Karpas-422 (cell line): Measurements from ENCODE around the gene ATP5MK. TPM values are rescaled to one million over a fixed set of nuclear protein-coding genes. Genes with fewer than 3 reads are reported as not detected.
"Not testable (repeated sequence)": the region's sequence is repeated elsewhere in the genome, so short reads cannot be mapped to it uniquely, and the experiment has no call there.

Experiments used
- DNase-seq: peaks from one replicate; pipeline ENCODE4 v3.0.0-alpha.2; 2015
- H2AFZ ChIP-seq: fragments of 200-600 bp; sonication (generic); 2 replicates; pipeline ENCODE4 v1.6.1; 2014; ENCODE audit warnings: antibody characterized with exemption, low read length, mixed read lengths
- H3K27ac ChIP-seq: fragments of 200-600 bp; sonication (generic); 2 replicates; pipeline ENCODE4 v1.5.1; 2014; ENCODE audit warnings: mild to moderate bottlenecking, low read length, moderate library complexity
- H3K27me3 ChIP-seq: fragments of 200-600 bp; sonication (generic); 2 replicates; pipeline ENCODE4 v1.6.1; 2014; ENCODE audit warnings: low read length, mixed read lengths
- H3K36me3 ChIP-seq: fragments of 200-600 bp; sonication (generic); 2 replicates; pipeline ENCODE4 v1.6.1; 2014; ENCODE audit warnings: low read length, mixed read lengths; ENCODE audit not compliant: insufficient read depth
- H3K4me1 ChIP-seq: fragments of 200-600 bp; sonication (generic); 2 replicates; pipeline ENCODE4 v1.6.1; 2014; ENCODE audit warnings: mild to moderate bottlenecking, low read length, mixed read lengths
- H3K4me2 ChIP-seq: fragments of 200-600 bp; sonication (generic); 2 replicates; pipeline ENCODE4 v1.6.1; 2014; ENCODE audit warnings: low read length, low read depth, mild to moderate bottlenecking; ENCODE audit not compliant: poor library complexity, severe bottlenecking
- H3K4me3 ChIP-seq: fragments of 200-600 bp; sonication (generic); 2 replicates; pipeline ENCODE4 v1.5.1; 2014; ENCODE audit warnings: mild to moderate bottlenecking, antibody characterized with exemption, low read length, mixed read lengths
- H3K79me2 ChIP-seq: fragments of 200-600 bp; sonication (generic); 2 replicates; pipeline ENCODE4 v1.6.1; 2014; ENCODE audit warnings: mild to moderate bottlenecking, low read length, mixed read lengths
- H3K9ac ChIP-seq: fragments of 200-600 bp; sonication (generic); 2 replicates; pipeline ENCODE4 v1.6.0; 2014; ENCODE audit warnings: low read length
- H3K9me2 ChIP-seq: fragments of 200-600 bp; sonication (generic), shearing (Covaris generic); replicated peaks from 2 replicates; pipeline ENCODE4 v1.6.0; 2014; ENCODE audit warnings: mild to moderate bottlenecking, low read length, moderate library complexity; ENCODE audit not compliant: insufficient read depth
- H3K9me3 ChIP-seq: fragments of 300-700, 200-600 bp; sonication (generic); 2 replicates; pipeline ENCODE4 v1.6.1; 2014; ENCODE audit warnings: low read length, mixed read lengths
- H4K20me1 ChIP-seq: fragments of 200-600 bp; sonication (generic); 2 replicates; pipeline ENCODE4 v1.6.1; 2014; ENCODE audit warnings: mild to moderate bottlenecking, antibody characterized with exemption, low read length, low read depth; ENCODE audit not compliant: insufficient read depth
- total RNA-seq: library from RNA; depleted of rRNA; stranded (reverse); fragments of >200 nt; shearing (Covaris generic); gene quantifications from 2 replicates; pipeline ENCODE4 v1.2.3, GENCODE V29; 2014; ENCODE audit warnings: low replicate concordance

ATP5MK gene
- total RNA-seq, 1 experiment from 2014 or later, result 315 TPM

DNA sequence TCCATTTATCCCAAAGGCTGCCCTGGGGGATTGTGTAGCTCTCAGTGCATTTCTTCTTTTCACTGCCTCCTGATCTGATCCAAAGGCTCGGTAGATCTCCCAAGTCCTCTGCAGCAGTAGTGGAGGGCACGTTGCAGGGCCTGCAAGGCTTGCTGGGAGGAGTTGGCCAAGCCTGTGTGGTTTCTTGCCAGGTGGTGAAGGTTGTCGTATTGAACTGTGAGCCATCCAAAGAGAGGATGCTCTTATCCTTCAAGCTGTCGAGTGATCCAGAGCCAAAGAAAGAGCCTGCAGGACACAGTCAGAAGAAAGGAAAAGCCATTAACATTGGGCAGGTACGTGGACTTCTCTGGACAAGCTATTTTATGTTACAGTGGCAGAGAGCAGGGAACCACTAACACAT lies 21.3 kb upstream of the ATP5MK start:
- Histone ChIP-seq H4K20me1 (no peaks in the 10 kb centered on the region), H3K4me1 (no peaks in the 10 kb centered on the region), H3K9me2 (no peaks in the 10 kb centered on the region), H3K4me3 (no peak overlapping the region), H3K9ac (no peak overlapping the region), H3K4me2 (no peak overlapping the region), H3K79me2 (peaks cover 6% of the 10 kb centered on the region; the same call in 1 of the 2 replicates), H3K36me3 (peaks cover 67% of the 10 kb centered on the region), H3K27ac (no peak overlapping the region), H2AFZ (no peak overlapping the region), H3K9me3 (no peaks in the 10 kb centered on the region), H3K27me3 (no peaks in the 10 kb centered on the region)
- DNase-seq, result no peak

DNA sequence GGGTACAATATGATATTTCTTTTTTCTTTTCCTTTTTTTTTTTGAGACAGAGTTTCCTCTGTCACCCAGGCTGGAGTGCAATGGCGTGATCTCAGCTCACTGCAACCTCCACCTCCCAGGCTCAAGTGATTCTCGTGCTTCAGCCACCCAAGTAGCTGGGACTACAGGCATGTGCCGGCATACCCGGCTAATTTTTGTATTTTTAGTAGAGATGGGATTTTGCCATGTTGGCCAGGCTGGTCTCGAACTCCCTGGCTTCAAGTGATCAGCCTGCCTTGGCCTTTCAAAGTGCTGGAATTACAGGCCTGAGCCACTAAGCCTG lies 20.8 kb upstream of the ATP5MK start:
- H3K79me2 ChIP-seq, result not testable (repeated sequence)

DNA sequence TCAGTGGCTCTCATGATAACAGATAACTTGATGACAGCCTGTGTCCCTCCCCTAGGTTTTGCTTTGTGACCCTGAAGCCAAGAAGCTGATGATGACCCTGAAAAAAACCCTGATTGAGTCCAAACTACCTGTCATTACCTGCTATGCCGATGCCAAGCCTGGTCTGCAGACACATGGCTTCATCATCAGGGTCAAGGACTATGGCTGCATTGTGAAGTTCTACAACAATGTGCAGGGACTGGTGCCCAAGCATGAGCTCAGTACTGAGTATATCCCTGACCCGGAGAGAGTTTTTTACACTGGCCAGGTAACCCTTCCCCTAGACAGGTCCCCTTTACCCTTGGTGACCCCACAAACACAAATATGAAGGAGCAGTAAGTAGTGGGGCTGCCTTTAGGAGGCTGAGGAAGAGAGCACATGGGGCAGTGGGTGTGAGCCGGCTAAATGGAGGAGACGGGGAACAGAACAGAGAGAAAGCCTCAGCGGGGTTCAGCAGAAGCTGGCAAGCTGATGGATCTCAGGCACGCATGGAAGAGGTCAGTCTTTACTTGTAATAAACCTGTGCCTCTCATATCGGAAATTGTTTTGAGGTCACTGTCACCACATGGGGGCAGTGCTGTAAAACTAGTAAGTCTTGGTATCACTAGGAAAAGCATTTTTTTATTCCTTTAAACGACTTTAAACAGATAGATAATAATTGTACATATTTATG lies 20.3 kb upstream of the ATP5MK start:
- Histone ChIP-seq H3K4me2 (no peak overlapping the region), H3K4me3 (no peak overlapping the region), H2AFZ (no peak overlapping the region), H3K27ac (no peak overlapping the region), H3K9me3 (no peaks in the 10 kb centered on the region), H3K36me3 (peaks cover 63% of the 10 kb centered on the region; the same call in 1 of the 2 replicates), H3K27me3 (no peaks in the 10 kb centered on the region), H3K9me2 (no peaks in the 10 kb centered on the region), H3K79me2 (peaks cover 6% of the 10 kb centered on the region; the same call in 1 of the 2 replicates), H3K9ac (no peak overlapping the region), H4K20me1 (no peaks in the 10 kb centered on the region), H3K4me1 (no peaks in the 10 kb centered on the region)
- peak; percentile 83 for DNase-seq

More for the DNA sequence above, 20.8 kb upstream of the ATP5MK start:
- H2AFZ ChIP-seq, DNase-seq, H3K27me3 ChIP-seq, H3K27ac ChIP-seq, H3K9me3 ChIP-seq, H3K9ac ChIP-seq, H3K4me2 ChIP-seq, H3K9me2 ChIP-seq, H3K4me3 ChIP-seq, H3K4me1 ChIP-seq, H4K20me1 ChIP-seq: not testable (repeated sequence)
- H3K36me3 ChIP-seq, result peaks cover 63% of the 10 kb centered on the region; the same call in 1 of the 2 replicates

DNA sequence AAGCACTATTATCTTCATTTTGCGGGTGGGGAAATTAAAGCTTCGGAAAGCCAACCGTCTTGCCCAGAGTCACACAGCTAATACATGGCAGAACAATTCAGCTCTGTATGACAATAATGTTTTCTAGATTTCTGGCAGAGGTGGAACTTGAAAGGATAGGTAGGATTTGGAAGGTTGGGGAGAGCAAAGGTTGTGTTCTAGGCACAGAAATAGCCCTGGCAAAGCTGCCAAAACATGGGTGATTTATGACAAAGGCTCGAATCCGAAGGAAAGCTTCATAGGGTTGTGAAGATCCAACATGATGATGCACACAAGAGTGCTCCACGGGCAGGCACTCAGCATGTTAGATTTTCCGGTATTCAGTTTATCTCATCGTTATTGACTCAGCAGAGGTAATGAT lies 19.3 kb upstream of the ATP5MK start:
- Histone ChIP-seq H3K4me3 (no peak overlapping the region), H2AFZ (no peak overlapping the region), H3K9me2 (no peaks in the 10 kb centered on the region), H3K36me3 (peaks cover 63% of the 10 kb centered on the region; the same call in 1 of the 2 replicates), H4K20me1 (no peaks in the 10 kb centered on the region), H3K9ac (no peak overlapping the region), H3K79me2 (peaks cover 6% of the 10 kb centered on the region; the same call in 1 of the 2 replicates), H3K27ac (no peak overlapping the region), H3K9me3 (no peaks in the 10 kb centered on the region), H3K4me2 (no peak overlapping the region), H3K4me1 (no peaks in the 10 kb centered on the region), H3K27me3 (no peaks in the 10 kb centered on the region)
- no peak for DNase-seq

DNA sequence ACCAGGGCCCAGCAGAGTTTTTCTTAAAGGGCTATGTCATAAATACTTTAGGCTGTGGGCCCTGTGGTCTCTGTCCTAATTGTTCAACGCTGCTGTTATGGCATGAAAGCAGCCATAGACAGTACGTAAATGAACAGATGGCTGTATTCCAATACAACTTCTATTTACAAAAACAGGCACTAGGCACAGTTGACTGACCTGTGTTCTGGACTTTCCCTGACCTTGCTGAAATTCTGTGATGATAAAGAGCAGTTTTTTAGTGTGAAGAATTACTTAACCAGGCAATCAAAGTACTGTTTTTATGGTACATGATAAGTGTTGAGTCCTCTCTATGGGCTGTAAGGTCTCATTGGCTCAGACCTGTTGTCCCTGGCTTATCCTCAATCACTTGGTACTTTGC lies 17.3 kb upstream of the ATP5MK start:
- H2AFZ ChIP-seq, result no peak overlapping the region
- H4K20me1 ChIP-seq, result no peaks in the 10 kb centered on the region
- no peaks in the 10 kb centered on the region; the same call in 1 of the 2 replicates for H3K79me2 ChIP-seq
- DNase-seq, result no peak
- H3K27ac ChIP-seq, result no peak overlapping the region
- H3K4me3 ChIP-seq, result no peak overlapping the region
- no peaks in the 10 kb centered on the region for H3K4me1 ChIP-seq
- no peaks in the 10 kb centered on the region for H3K9me2 ChIP-seq
- peaks cover 60% of the 10 kb centered on the region; the same call in 1 of the 2 replicates for H3K36me3 ChIP-seq
- no peaks in the 10 kb centered on the region for H3K9me3 ChIP-seq
- H3K4me2 ChIP-seq, result no peak overlapping the region
- no peaks in the 10 kb centered on the region for H3K27me3 ChIP-seq
- H3K9ac ChIP-seq, result no peak overlapping the region

DNA sequence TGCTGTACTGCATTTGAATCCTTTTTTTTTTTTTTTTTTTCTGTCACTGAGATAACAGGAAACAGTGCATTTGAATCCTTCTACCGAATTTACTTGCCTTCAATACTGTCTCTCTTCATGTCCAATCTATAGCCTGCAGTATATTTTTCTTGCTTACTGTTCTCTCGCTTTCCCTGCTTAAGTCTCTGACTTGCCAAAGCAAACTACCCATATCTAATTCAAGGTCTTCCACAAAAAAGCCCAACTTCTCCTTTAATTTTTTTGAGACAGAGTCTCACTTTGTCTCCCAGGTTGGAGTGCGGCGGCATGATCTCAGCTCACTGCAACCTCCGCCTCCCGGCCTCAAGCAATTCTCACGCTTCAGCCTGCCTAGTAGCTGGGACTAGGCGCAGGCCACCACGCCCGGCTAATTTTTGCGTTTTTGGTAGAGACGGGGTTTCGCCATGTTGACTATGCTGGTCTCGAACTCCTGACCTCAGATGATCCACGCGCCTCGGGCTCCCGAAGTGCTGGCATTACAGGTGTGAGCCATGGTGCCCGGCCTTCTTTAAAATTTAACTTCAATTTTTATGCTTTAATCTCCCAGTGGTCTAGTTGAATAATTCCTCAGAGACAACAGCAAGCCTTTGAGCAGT lies 1.0 kb upstream of the ATP5MK start:
- peaks cover 74% of the 10 kb centered on the region for H3K79me2 ChIP-seq
- no peaks in the 10 kb centered on the region for H3K27me3 ChIP-seq
- H3K4me1 ChIP-seq, result peaks cover 34% of the 10 kb centered on the region
- peak overlapping the region; percentile 94 for H3K4me3 ChIP-seq
- H3K9me2 ChIP-seq, result no peaks in the 10 kb centered on the region
- H2AFZ ChIP-seq, result no peak overlapping the region
- peak overlapping the region; percentile 82 for H3K4me2 ChIP-seq
- H3K9me3 ChIP-seq, result no peaks in the 10 kb centered on the region
- peak; percentile 58 for DNase-seq
- peak overlapping the region; percentile 87 for H3K9ac ChIP-seq
- peaks cover 12% of the 10 kb centered on the region for H4K20me1 ChIP-seq
- peak overlapping the region; percentile 67 for H3K27ac ChIP-seq
- peaks cover 36% of the 10 kb centered on the region; the same call in 1 of the 2 replicates for H3K36me3 ChIP-seq

DNA sequence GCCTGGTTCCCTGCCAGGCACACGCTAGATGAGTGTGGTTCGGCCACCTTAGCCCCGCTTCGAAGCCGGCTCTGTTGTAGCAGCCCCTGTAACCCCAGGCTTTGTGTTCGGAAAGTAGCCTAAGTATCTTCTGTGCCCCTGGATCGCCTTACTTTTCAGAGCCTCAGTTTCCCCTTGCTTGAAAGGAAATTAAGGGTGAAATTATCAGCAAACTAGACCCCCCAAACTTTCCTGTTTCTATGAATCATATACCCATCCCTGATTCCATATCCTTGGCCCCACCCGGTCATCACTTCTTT lies 463 bp upstream of the ATP5MK start:
- peak overlapping the region; percentile 82 for H3K4me2 ChIP-seq
- H3K9ac ChIP-seq, result peak overlapping the region; percentile 87
- H3K4me3 ChIP-seq, result peak overlapping the region; percentile 94
- no peak for DNase-seq
- peaks cover 42% of the 10 kb centered on the region; the same call in 1 of the 2 replicates for H3K36me3 ChIP-seq
- H3K27ac ChIP-seq, result peak overlapping the region; percentile 67
- H3K27me3 ChIP-seq, result no peaks in the 10 kb centered on the region
- H3K79me2 ChIP-seq, result peaks cover 76% of the 10 kb centered on the region
- no peak overlapping the region for H2AFZ ChIP-seq
- no peaks in the 10 kb centered on the region for H3K9me2 ChIP-seq
- H3K9me3 ChIP-seq, result no peaks in the 10 kb centered on the region
- H3K4me1 ChIP-seq, result peaks cover 34% of the 10 kb centered on the region
- H4K20me1 ChIP-seq, result peaks cover 12% of the 10 kb centered on the region

DNA sequence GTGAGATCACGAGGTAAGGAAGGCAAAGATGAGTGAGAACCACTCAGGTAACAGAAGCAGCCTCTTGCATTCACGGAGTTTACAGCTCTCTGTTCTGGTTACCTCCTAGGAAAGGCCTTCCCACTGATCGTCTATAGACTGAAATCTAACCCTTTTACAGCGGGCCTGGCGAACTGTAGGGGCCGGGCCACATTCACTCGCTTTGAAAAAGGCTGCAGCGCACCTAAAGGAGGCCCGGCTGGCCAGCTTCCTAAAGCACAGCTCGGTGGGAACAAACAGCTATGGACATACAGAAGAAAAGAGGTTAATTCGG lies 565 bp downstream of the ATP5MK start:
- H3K9me3 ChIP-seq, result no peaks in the 10 kb centered on the region
- peaks cover 12% of the 10 kb centered on the region for H4K20me1 ChIP-seq
- H3K27me3 ChIP-seq, result no peaks in the 10 kb centered on the region
- H2AFZ ChIP-seq, result no peak overlapping the region
- no peaks in the 10 kb centered on the region for H3K9me2 ChIP-seq
- peak overlapping the region; percentile 94 for H3K4me3 ChIP-seq
- H3K79me2 ChIP-seq, result peaks cover 74% of the 10 kb centered on the region
- H3K27ac ChIP-seq, result peak overlapping the region; percentile 49
- DNase-seq, result peak; percentile 43
- H3K9ac ChIP-seq, result peak overlapping the region; percentile 87
- H3K36me3 ChIP-seq, result peaks cover 48% of the 10 kb centered on the region; the same call in 1 of the 2 replicates
- peak overlapping the region; percentile 82 for H3K4me2 ChIP-seq
- H3K4me1 ChIP-seq, result peaks cover 34% of the 10 kb centered on the region
